Hematopoietic multipotent progenitor cell treated with erythropoietin and hydrocortisone succinate and interleukin-3 and kit ligand, for 8 days (in vitro differentiated cells): ENCODE measurements around the gene IRAK1.
"Not testable (repeated sequence)": the region's sequence is repeated elsewhere in the genome, so short reads cannot be mapped to it uniquely, and the experiment has no call there.

Source experiments
- DNase-seq: peaks from one replicate; pipeline ENCODE4 v3.0.0-alpha.2; 2015

IRAK1 gene

GRCh38 chrX:154018518-154019060 is 1.1 kb downstream of the IRAK1 start:
- no peak for DNase-seq

GRCh38 chrX:154017766-154018517 is 1.8 kb downstream of the IRAK1 start:
- no peak for DNase-seq

DNA sequence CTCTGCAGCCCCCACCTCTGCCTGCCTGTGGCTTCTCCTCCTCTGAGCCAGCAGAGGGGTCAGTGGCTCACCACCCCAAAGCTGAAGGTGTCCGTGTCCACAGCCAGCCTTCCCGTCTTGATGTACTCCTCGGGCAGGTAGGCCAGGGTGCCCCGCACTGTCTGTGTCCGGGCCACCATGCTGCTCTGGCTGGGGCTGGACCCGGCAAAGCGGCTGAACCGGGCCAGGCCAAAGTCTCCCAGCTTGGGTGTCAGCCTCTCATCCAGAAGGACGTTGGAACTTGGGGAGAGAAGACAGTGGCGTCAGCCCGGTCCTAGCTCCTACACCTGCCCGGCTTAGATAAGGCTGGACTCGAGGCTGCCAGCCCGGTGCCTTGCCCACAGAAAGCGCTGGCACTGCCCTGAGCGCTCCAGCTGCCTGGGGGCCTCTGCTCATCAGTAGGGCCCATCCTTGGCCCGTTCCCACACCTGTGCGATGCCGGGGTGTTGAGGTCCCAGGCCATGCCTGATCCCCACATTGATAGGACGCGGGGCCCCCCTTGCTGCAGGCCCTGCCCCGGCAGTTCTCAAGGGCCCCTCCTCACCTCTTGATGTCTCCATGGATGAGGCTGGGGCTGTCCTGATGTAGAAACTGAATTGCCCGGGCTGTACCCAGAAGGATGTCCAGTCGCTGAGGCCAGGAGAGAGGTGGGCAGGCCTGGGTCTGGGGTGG is 3.2 kb downstream of the IRAK1 start:
- peak; percentile 17 for DNase-seq

DNA sequence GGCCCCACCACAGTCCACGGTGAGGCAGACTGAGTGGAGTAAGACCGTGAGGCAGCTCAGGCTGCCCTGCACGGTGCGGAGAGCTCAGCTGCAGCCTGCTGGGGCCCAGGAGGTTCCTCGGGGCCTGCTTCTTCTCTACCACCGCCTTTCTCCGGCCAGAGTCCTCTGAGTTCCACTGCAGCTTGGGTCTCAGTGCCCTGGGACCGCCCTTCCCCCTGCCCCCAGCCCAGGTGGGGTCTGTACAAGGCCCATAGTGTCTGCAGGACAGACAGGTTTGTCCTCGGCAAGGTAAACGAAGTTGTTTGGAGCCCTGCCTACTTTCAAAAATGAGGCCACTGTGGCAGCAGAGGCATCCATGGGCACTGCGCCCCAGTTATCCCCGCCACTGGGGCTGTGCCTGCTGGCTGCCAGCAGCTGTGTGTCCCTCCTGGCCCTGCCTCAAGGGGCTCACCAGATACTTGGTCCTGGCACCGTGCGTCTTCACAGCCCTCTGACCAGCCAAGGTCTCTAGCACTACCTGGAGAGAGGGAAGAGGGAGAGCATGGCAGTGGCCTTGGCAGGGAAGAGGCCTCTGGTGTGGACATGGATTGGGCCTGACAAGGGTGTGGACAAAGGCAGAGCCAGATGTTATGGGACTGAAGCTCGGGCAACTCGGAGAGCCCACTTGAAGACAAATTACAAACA is 4.0 kb downstream of the IRAK1 start:
- DNase-seq: no peak

- no peak for DNase-seq
These were observed 5.0 kb downstream of the IRAK1 start for GRCh38 chrX:154014429-154015380.

- peak; percentile 51 for DNase-seq
These were observed 5.9 kb downstream of the IRAK1 start for GRCh38 chrX:154013614-154014360.

GRCh38 chrX:154013001-154013421 is 6.7 kb downstream of the IRAK1 start:
- no peak for DNase-seq

- DNase-seq: no peak
These were observed 7.2 kb downstream of the IRAK1 start for GRCh38 chrX:154012336-154012991.

- DNase-seq: no peak
These were observed 8.0 kb downstream of the IRAK1 start for GRCh38 chrX:154011376-154012335.

DNA sequence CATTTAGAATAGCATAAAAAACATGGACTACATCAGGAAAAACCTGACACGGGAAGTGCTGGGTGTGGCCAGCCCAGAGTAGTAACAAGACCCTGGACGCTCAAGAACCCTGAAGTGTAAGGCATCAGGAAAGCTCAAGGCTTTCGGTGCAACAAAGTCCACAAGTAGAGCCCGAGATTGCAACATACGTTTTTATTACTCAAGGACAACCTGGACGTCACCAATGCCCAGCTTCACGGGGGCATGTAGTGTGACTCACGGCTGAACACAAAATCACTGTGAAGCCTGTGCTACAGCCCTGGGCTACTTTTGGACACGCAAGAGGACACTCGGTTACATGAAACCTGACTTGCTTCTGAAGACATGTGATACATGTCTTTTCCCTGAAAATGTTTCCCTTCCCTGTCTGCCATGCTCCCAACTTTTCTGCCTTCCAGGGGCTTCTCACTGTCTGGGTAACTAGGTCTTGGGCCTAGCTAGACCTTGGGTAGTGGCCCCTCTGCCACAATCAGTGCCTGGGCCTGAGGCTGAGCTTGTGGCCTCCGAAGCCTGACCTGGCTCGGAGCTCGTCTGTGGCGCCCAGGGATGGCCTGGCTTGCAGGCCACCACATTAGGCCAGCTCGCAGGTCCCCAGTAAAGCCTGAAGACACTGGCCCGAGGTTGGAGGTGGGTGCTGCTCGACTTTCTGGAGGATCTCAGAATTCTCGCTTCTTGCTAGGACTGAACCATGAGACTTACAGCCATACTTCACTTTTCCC is 9.2 kb downstream of the IRAK1 start:
- DNase-seq: no peak

GRCh38 chrX:154008521-154008920 is 11.2 kb downstream of the IRAK1 start:
- DNase-seq: no peak

GRCh38 chrX:154006947-154007346 is 12.8 kb downstream of the IRAK1 start:
- DNase-seq: no peak

DNA sequence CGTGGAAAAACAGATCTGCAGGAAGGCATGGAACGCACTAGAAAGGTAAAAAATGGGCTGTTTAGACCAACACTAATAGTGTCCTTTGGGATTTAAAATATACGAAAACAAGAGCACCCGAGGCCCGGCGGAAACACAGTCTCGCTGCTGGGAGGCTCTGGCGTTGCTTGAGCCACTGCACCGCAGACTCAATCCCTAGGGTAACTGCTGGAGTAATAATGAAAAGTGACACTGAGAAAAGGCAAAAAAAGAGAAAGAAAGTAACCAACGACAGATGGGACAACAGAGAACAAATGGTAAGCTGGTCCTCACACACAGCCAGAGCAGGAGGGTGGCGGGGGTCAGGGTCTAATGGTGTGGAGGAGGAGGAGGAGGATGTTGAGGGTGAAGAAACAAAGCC is 15.4 kb downstream of the IRAK1 start:
- DNase-seq: no peak

GRCh38 chrX:154002215-154002719 is 17.4 kb downstream of the IRAK1 start:
- DNase-seq: peak; percentile 93

DNA sequence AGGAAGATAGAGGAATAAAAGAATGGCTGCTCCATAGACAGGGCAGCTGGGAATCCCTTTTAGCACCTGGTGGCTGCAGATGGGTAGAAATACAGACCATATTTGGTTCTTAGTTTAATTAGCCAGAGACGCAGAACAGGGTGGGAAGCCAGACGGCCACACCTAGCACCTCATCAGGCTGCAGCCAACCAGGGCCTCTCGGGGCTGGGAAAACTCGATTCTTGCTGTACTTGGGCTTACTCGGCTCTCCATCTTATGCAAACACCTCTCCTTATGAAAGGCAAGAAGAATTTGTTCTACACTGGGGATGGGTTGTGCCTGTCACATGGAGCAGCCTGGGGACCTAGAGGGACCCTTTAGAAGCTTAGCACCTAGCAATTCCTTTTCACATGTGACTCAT is 19.7 kb downstream of the IRAK1 start:
- peak; percentile 47 for DNase-seq

- DNase-seq: no peak
These were observed 20.2 kb downstream of the IRAK1 start for GRCh38 chrX:153999359-154000037.

DNA sequence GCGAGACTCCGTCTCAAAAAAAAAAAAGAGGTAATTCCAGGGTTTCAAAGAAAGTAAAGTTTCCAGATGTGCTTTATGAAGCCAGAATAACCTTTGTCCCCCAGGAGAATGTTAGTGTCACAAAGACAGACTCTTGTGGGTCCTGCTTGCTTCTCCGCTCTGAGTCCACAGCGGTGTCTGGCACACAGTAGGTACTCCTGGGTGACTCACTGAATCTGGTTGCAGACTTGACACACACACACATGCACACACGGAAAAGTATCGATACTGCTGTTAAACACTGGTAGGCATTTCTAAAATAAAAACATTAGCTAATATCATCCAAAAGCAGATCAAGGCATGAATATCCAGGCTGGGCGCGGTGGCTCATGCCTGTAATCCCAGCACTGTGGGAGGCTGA is 24.2 kb downstream of the IRAK1 start:
- DNase-seq: no peak

DNA sequence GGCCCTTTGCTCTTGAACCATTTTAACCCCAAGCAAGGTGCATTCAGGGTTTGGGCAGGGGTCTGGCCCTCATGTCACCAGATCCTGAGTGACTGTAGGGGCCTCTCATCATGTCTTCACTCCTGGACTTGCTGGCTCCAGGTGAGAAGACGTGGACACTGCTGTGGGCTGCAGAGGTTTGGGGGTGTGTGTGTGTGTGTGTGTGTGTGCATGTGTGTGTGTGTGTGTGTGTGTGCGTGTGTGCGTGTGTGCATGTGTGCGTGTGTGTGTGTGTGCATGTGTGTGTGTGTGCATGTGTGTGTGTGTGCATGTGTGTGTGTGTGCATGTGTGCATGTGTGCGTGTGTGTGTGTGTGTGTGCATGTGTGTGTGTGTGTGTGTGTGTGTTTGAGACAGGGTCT is 25.3 kb downstream of the IRAK1 start:
- not testable (repeated sequence) for DNase-seq
